Measurements from ENCODE around the gene HDAC8.

The HDAC8 gene

GRCh38 chrX:72304877-72305276, 267.8 kb downstream of the HDAC8 start:
- DNase-seq (ENCODE audit: low read depth, low spot score), result no peak
- no peak overlapping the region for H3K27ac ChIP-seq

- no peak overlapping the region for H3K27ac ChIP-seq
Observed at GRCh38 chrX:72301781-72302180, 270.9 kb downstream of the HDAC8 start.

GRCh38 chrX:72299891-72300630, 272.6 kb downstream of the HDAC8 start:
- no peak overlapping the region for H3K27ac ChIP-seq
- no peak for DNase-seq (ENCODE audit: low read depth, low spot score)

More at GRCh38 chrX:72301781-72302180, 270.9 kb downstream of the HDAC8 start:
- no peak for DNase-seq (ENCODE audit: low read depth, low spot score)

- H3K27ac ChIP-seq, result no peak overlapping the region
- no peak for DNase-seq (ENCODE audit: low read depth, low spot score)
Observed at GRCh38 chrX:72297953-72298730, 274.5 kb downstream of the HDAC8 start.

GRCh38 chrX:72296991-72297390, 275.7 kb downstream of the HDAC8 start:
- no peak overlapping the region for H3K27ac ChIP-seq
- DNase-seq (ENCODE audit: low read depth, low spot score), result no peak

GRCh38 chrX:72295745-72296144, 276.9 kb downstream of the HDAC8 start:
- no peak overlapping the region for H3K27ac ChIP-seq
- no peak for DNase-seq (ENCODE audit: low read depth, low spot score)

- no peak for DNase-seq (ENCODE audit: low read depth, low spot score)
- no peak overlapping the region for H3K27ac ChIP-seq
Observed at GRCh38 chrX:72294497-72294896, 278.1 kb downstream of the HDAC8 start.

GRCh38 chrX:72282302-72282701, 290.3 kb downstream of the HDAC8 start:
- no peak for DNase-seq (ENCODE audit: low read depth, low spot score)
- no peak overlapping the region for H3K27ac ChIP-seq

GRCh38 chrX:72280321-72280845, 292.3 kb downstream of the HDAC8 start:
- no peak overlapping the region for H3K27ac ChIP-seq
- DNase-seq (ENCODE audit: low read depth, low spot score), result no peak
